H4 (cell line): ENCODE results near the gene KCNQ2. TPM values are rescaled to one million over a fixed set of nuclear protein-coding genes. Genes with fewer than 3 reads are reported as not detected.

ENCODE experiments used
- DNase-seq: peaks from one replicate; pipeline ENCODE4 v3.0.0-alpha.2; 2015; ENCODE audit warnings: low spot score
- total RNA-seq: library from RNA; depleted of rRNA; stranded (reverse); fragments of >200 nt; shearing (Covaris generic); gene quantifications from 2 replicates; pipeline ENCODE4 v1.2.3, GENCODE V29; 2014; rRNA removed

The KCNQ2 gene
- total RNA-seq, 1 experiment from 2014 or later, result 6.6 TPM

DNA sequence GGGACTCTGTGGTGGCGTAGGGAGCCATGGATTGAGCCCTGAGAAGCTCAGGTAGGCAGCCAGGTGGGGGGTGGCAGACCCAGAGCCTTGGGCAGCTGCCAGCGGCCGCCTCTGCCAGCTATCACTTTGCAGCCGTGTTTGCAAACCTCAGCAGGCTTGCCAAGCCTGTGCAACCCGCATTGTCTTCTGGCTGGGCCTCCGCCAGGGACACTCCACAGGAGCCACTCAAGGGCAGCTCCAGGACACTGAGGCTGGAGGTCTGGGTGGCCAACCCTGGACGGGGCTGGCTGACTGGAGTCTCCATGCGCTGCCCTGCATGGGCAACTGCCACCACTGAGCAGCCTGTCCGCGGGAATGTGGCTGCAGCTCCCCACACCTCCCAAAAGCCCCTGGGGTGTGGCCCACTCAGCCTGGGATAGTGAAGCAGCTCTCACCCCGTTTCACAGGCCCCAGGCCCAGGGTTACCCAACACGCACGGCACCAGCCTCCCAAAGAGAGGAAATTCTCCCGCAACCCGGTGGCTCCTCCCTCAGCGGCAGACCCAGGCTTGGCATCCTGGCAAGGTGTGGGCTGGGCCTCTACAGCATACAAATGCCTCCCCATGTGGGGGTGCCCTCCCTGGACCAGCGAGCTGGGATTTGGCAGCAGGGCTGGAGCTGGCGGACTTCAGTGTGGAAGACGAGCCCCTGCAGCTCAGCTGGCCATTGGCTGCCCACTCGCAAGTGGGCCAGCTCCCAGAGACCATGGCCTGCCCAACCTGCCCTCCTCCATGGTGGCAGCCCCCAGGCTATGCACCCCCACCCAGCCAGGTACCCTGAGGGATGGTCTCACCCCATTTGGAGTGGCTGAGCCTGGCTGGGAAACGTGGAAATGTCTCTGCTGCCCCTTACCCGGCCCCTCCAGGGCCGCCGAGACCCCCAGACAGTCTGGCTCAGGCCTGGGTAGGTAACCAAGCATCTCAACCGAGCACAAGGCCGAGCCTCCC lies 114.2 kb downstream of the KCNQ2 start:
- no peak for DNase-seq

DNA sequence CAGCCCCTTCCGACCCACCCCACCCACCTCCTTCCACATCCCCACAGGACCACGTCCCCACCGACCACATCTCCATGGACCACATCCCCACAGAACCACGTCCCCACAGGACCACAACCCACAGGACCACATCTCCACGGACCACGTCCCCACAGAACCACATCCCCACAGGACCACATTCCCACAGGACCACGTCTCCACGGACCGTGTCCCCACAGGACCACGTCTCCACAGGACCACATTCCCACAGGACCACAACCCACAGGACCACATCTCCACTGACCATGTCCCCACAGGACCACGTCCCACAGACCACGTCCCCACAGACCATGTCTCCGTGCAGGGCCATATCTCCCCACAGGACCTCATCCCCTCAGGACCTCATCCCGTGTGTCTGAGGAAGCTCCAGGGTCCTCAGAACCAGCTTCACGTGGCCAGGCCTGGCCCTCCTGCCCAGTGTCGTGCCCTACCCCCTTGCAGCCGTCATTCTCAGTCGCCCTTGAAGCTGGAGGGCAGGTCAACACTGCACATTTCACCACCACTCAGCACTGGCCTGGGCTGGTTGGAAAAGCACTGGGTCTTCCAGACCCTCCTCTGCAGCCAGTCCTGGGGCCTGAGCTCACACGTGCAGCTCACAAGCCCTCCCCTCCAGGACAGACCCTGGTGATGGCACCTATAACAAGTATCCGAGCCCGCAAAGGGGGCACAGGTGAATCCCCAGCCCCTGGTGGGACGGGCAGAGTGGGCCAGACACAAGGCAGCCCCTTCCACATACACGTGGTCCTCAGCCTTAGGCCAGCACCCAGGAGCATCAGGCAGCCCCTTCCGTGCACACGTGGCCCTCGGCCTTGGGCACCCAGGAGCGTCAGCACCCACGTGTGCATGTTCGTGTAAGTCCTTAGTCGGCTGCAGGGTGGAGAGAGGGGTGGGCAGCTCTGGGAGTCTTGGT lies 115.2 kb downstream of the KCNQ2 start:
- no peak for DNase-seq

GRCh38 chr20:63356511-63356910 lies 115.9 kb downstream of the KCNQ2 start:
- DNase-seq, result no peak

DNA sequence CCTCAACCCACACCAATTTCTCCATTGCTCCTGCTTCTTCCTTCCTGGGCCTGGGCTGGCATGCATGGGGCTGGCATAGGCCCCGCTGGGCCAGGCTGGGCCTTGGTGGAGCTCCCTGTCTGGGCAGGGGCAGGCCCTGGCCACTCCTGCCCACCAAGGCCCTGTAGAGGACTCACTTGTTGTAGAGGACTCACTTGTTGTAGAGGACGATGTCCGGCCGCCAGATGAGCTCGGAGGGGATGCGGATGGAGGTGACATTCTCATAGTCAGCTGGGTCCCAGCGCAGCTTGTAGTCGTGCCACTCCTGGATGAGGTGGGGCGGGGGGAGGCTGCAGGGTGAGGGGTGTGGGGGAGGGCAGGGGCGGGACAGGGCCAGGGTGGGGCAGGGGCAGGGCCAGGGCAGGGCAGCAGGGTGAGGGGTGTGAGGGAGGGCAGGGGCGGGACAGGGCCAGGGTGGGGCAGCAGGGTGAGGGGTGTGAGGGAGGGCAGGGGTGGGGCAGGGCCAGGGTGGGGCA lies 116.6 kb downstream of the KCNQ2 start:
- DNase-seq, result no peak

DNA sequence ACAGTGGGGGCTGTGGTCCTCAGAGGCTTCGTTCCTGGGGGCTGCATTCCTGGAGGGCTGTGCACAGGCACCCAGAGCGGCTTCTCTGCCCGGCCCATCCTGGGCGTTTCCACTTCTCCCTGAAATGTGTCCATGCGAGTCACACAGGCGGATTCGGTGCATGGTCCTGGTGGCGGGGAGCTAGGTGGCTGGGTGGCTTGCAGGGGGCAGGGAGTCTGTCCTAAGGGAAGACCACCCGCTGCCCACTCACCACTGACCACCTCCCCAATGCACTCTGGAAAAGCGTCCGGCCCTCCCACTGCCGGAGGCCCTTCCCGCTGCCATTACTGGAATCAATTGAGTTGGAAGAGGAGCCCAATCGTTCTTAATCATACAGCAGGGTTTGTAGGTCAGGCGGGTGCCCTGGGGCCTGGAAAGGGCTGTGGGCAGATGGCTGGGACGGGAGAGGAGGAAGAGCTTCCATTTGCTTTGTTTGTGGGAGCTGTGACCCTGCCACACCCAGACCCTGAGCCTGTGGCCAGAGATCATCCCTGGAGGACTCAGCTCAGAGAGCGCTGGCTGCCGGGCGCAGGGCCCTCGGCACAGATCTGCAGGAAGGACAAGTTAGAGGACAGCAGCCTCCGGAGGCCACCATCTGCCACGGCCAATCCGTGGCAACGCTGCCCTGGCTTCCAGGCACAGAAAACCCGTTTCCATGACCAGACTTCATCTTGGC lies 117.7 kb downstream of the KCNQ2 start:
- DNase-seq, result no peak

DNA sequence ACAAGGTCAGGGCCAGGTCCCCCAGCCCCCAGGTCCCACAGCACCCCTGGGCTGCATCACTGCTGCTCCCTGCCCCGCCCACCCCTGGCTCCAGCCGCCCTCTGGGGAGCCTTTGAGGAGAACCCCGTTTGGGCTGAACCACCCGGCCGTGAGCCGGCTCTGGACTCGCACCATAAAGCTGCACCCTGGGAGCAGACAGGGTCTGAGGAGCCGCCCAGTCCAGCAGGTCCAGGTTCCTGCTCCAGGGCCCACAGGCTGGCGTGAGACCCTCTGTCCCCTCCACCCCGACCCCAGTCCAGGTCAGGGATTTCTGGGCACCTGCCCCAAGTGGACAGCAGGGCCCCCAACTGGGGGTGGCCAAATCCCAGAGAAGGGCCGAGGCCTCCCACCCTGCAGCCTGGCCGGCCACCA lies 119.6 kb downstream of the KCNQ2 start:
- DNase-seq, result no peak

DNA sequence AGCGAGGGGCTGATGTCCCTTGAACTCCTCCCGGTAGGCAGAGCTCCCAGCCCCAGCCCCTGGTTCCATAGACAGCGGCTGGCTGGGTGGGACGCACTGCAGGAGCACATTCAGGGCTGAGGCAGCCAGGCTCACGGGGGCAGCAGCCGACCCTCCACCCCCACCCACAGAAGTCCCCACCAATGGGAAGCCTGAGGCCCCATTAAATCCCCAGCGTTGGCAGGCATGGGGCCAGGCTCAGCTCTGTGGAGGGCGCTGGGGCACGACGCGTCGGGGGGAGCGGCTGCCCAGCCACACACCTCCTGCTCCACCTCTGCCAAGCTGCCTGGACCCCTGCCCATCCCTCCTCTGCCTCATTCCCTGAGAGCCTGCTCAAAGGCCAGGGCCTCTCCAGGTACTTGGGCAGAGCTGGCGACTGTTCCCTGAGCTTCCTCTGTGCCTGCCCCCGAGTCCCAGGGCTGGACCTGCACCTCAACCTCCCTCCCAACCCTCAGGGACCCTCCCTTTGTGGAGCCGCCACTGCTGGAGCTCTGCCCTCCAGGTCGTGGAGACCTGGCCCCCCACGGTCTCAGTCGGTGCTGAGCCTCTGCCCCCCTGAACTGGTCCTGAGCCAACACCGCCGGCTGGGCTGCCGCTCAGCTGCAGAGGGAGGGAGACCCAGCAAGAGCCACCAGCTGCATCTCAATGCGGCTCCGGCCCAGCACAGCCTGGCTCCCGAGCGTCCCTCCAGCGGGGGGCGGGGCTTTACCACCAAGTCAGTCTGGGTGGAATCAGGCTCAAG lies 120.5 kb downstream of the KCNQ2 start:
- DNase-seq, result no peak

DNA sequence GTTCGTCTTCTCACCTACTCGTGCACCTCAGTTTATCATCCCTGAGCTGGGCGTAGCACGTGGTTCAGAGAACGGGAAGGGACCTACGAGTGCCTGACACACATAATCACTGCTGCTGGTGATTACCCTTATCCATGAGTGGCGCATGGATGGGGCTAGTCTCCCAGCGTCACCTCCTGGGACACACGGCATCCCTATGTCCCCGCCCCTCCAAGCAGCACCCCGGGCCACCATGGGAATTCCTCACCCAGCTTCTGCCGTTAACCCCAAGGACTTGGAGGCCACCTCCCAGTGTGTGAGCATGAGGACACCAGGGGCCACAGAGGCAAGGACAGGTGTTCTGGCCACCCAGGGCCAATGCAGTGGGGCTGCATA lies 121.1 kb downstream of the KCNQ2 start:
- DNase-seq, result no peak

DNA sequence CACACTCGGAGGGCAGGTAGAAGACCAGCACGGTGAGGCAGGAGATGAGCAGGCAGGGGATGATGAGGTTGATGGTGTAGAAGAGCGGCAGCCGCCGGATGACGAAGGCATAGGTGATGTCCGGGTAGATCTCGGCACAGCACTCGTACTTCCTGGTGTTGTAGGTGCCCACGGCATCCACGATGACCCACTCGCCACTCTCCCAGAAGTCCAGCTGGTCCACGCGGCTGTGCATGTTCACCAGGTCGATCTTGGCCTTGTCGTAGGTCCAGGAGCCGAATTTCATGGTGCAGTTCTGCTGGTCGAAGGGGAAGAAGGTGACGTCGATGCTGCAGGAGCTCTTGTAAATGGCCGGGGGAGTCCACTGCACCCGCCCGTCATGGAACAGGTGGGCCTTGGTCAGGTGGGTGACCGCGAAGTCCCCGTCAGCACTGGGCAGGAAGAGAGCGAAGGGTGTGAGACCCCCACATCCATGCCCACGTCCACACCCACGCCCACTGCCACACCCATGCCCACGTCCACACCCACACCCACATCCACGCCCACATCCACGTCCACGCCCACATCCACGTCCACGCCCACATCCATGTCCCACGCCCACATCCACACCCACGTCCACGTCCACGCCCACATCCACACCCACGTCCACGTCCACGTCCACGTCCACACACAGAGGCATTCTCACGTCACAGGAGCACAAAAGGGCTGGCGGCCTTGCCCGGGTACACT lies 121.7 kb downstream of the KCNQ2 start:
- no peak for DNase-seq

Other genes with a start within 250 kb of the KCNQ2 start
- 0.14 TPM in 1 of 2 replicates, not detected in the other for gene BIRC7, start 236.8 kb downstream of the KCNQ2 start, total RNA-seq
- 0.78 TPM in 1 of 2 replicates, not detected in the other for gene NKAIN4, start 218.2 kb downstream of the KCNQ2 start, total RNA-seq
- 17.0 and 19.6 TPM in 2 replicates for gene ARFGAP1, start 199.8 kb downstream of the KCNQ2 start, total RNA-seq
- gene COL20A1, start 179.5 kb downstream of the KCNQ2 start, total RNA-seq, result 0.27 TPM in 1 of 2 replicates, not detected in the other
- gene CHRNA4, start 111.3 kb downstream of the KCNQ2 start, total RNA-seq, result not detected in 2 replicates
- 181 and 233 TPM in 2 replicates for gene EEF1A2, start 26.4 kb upstream of the KCNQ2 start, total RNA-seq
- 93.2 and 126 TPM in 2 replicates for gene PPDPF, start 48.1 kb upstream of the KCNQ2 start, total RNA-seq
- not detected in 2 replicates for gene PTK6, start 64.7 kb upstream of the KCNQ2 start, total RNA-seq
- gene SRMS, start 75.1 kb upstream of the KCNQ2 start, total RNA-seq, result not detected in 2 replicates
- not detected in 2 replicates for gene FNDC11, start 81.5 kb upstream of the KCNQ2 start, total RNA-seq
- 12.3 and 23.2 TPM in 2 replicates for gene HELZ2, start 101.6 kb upstream of the KCNQ2 start, total RNA-seq
- gene GMEB2, start 154.4 kb upstream of the KCNQ2 start, total RNA-seq, result 5.5 and 6.0 TPM in 2 replicates
- 9.4 and 18.9 TPM in 2 replicates for gene STMN3, start 180.8 kb upstream of the KCNQ2 start, total RNA-seq
- gene RTEL1, start 185.7 kb upstream of the KCNQ2 start, total RNA-seq, result 8.6 and 11.6 TPM in 2 replicates
- gene TNFRSF6B, start 224.0 kb upstream of the KCNQ2 start, total RNA-seq, result 0.10 and 0.39 TPM in 2 replicates
- gene ARFRP1, start 235.3 kb upstream of the KCNQ2 start, total RNA-seq, result 24.6 and 36.0 TPM in 2 replicates
- gene ZGPAT, start 235.4 kb upstream of the KCNQ2 start, total RNA-seq, result 5.4 and 9.4 TPM in 2 replicates